Smooth muscle cell (in vitro differentiated cells): ENCODE data around the gene REEP6. TPM values are rescaled to one million over a fixed set of nuclear protein-coding genes. Genes with fewer than 3 reads are reported as not detected.

Experiments
- DNase-seq: peaks from one replicate; lab custom pipeline; 2025; ENCODE audit not compliant: unreplicated experiment; lab: John Stamatoyannopoulos, UW
- H2AFZ ChIP-seq: fragments of 200-600 bp; sonication (generic); 2 replicates; pipeline ENCODE4 v1.6.0; 2016; ENCODE audit warnings: antibody characterized with exemption, low read depth, mild to moderate bottlenecking
- H3F3A ChIP-seq: fragments of 200-600 bp; sonication (generic); 2 replicates; pipeline ENCODE4 v1.6.0; 2017; ENCODE audit warnings: antibody characterized with exemption, low read depth
- H3K27ac ChIP-seq: fragments of 200-600 bp; sonication (generic); 2 replicates; pipeline ENCODE4 v1.5.1; 2016; ENCODE audit warnings: low read depth, mild to moderate bottlenecking
- H3K27me3 ChIP-seq: fragments of 200-600 bp; sonication (generic); 2 replicates; pipeline ENCODE4 v1.6.1; 2016; ENCODE audit warnings: low read depth, mild to moderate bottlenecking
- H3K36me3 ChIP-seq: fragments of 200-600 bp; sonication (generic); 2 replicates; pipeline ENCODE4 v1.5.1; 2016; ENCODE audit warnings: low read depth
- H3K4me1 ChIP-seq: fragments of 200-600 bp; sonication (generic); 2 replicates; pipeline ENCODE4 v1.5.1; 2016; ENCODE audit warnings: low read depth
- H3K4me2 ChIP-seq: fragments of 200-600 bp; sonication (generic); 2 replicates; pipeline ENCODE4 v1.6.0; 2016; ENCODE audit warnings: mild to moderate bottlenecking
- H3K4me3 ChIP-seq: fragments of 200-600 bp; sonication (generic); 2 replicates; pipeline ENCODE4 v1.5.1; 2016; ENCODE audit warnings: mild to moderate bottlenecking
- H3K79me2 ChIP-seq: fragments of 200-600 bp; sonication (generic); 2 replicates; pipeline ENCODE4 v1.6.0; 2016; ENCODE audit warnings: low read depth, mild to moderate bottlenecking
- H3K9ac ChIP-seq: fragments of 200-600 bp; sonication (generic); 2 replicates; pipeline ENCODE4 v1.6.0; 2016; ENCODE audit warnings: low read depth
- H3K9me3 ChIP-seq: fragments of 200-600 bp; sonication (generic); replicated peaks from 2 replicates; pipeline ENCODE4 v1.5.1; 2016; ENCODE audit warnings: low read depth
- H4K20me1 ChIP-seq: fragments of 200-600 bp; sonication (generic); 2 replicates; pipeline ENCODE4 v1.6.0; 2016; ENCODE audit warnings: low read depth
- CTCF ChIP-seq: fragments of 200-600 bp; sonication (generic); IDR thresholded peaks from 2 replicates; pipeline ENCODE4 v1.5.1; 2017; ENCODE audit warnings: borderline replicate concordance, mild to moderate bottlenecking, antibody characterized with exemption; ENCODE audit not compliant: insufficient read depth, poor library complexity, severe bottlenecking
- WGBS: methylation state at CpG from one replicate; pipeline ENCODE4 v1.1.7; 2016; ENCODE audit warnings: low lambda C conversion rate; 5-methylcytosine and 5-hydroxymethylcytosine counted together
- polyA plus RNA-seq: library from polyadenylated mRNA; unstranded; fragments of >200 nt; fragmentation: Nextera tagmentation; extraction: Ambion mirVana; gene quantifications from 2 replicates; pipeline ENCODE4 v1.2.1, GENCODE V29; 2016
- total RNA-seq: library from RNA; depleted of rRNA; stranded (reverse); fragments of >200 nt; gene quantifications from 2 replicates; pipeline ENCODE4 v1.2.3, GENCODE V29; 2014

The REEP6 gene
- total and polyA plus RNA-seq, 2 experiments from 2014 or later: 7.0 to 15.1 TPM

- Histone ChIP-seq H3K4me3 (no peak overlapping the region), H3K4me1 (peaks cover 11% of the 10 kb centered on the region), H3K36me3 (no peaks in the 10 kb centered on the region), H3F3A (no peaks in the 10 kb centered on the region), H3K4me2 (no peak overlapping the region), H3K9ac (no peak overlapping the region), H2AFZ (no peak overlapping the region), H3K79me2 (no peaks in the 10 kb centered on the region), H3K9me3 (no peaks in the 10 kb centered on the region), H3K27ac (no peak overlapping the region), H3K27me3 (peaks cover 67% of the 10 kb centered on the region), H4K20me1 (peaks cover 24% of the 10 kb centered on the region)
- DNase-seq: no peak
- no peak for TF ChIP-seq CTCF
- 28% methylated on average over 22 of the region's 22 CpGs for WGBS
Observed at GRCh38 chr19:1455002-1455335, 36.0 kb upstream of the REEP6 start.

GRCh38 chr19:1455336-1456120, 35.5 kb upstream of the REEP6 start:
- H3K9me3 ChIP-seq: no peaks in the 10 kb centered on the region
- H3K9ac ChIP-seq: no peak overlapping the region
- no peak overlapping the region for H3K4me3 ChIP-seq
- 25% methylated on average over 30 of the region's 42 CpGs for WGBS
- H3K4me1 ChIP-seq: peaks cover 11% of the 10 kb centered on the region
- no peak overlapping the region for H2AFZ ChIP-seq
- DNase-seq: no peak
- peaks cover 29% of the 10 kb centered on the region for H4K20me1 ChIP-seq
- no peaks in the 10 kb centered on the region for H3F3A ChIP-seq
- no peak for TF ChIP-seq CTCF
- no peak overlapping the region for H3K27ac ChIP-seq
- H3K4me2 ChIP-seq: no peak overlapping the region
- peaks cover 61% of the 10 kb centered on the region for H3K27me3 ChIP-seq
- no peaks in the 10 kb centered on the region for H3K79me2 ChIP-seq
- no peaks in the 10 kb centered on the region for H3K36me3 ChIP-seq

GRCh38 chr19:1456121-1456900, 34.7 kb upstream of the REEP6 start:
- 85% methylated on average over 40 of the region's 43 CpGs for WGBS
- H4K20me1 ChIP-seq: peaks cover 37% of the 10 kb centered on the region
- no peak overlapping the region for H3K27ac ChIP-seq
- no peak overlapping the region for H3K4me2 ChIP-seq
- no peak for DNase-seq
- no peaks in the 10 kb centered on the region for H3K9me3 ChIP-seq
- no peaks in the 10 kb centered on the region for H3F3A ChIP-seq
- no peaks in the 10 kb centered on the region for H3K36me3 ChIP-seq
- no peaks in the 10 kb centered on the region for H3K79me2 ChIP-seq
- H3K27me3 ChIP-seq: peaks cover 54% of the 10 kb centered on the region
- no peak overlapping the region for H3K9ac ChIP-seq
- H3K4me3 ChIP-seq: no peak overlapping the region
- no peak for TF ChIP-seq CTCF
- no peak overlapping the region for H2AFZ ChIP-seq
- peaks cover 11% of the 10 kb centered on the region for H3K4me1 ChIP-seq
